SK-N-SH (cell line): ENCODE data around the gene SEMA3D.

Experiments
- EZH2phosphoT487 ChIP-seq: fragments of 200-600 bp; sonication (generic); IDR thresholded peaks from 2 replicates; pipeline ENCODE4 v1.6.1; 2017; ENCODE audit warnings: low read depth, mixed run types, mild to moderate bottlenecking, antibody characterized with exemption, moderate library complexity, borderline replicate concordance
- FOXM1 ChIP-seq: IDR thresholded peaks from 2 replicates; pipeline ENCODE4 v1.4.0; 2012; ENCODE audit warnings: low read depth, mild to moderate bottlenecking
- GATA2 ChIP-seq: sonication (generic); formaldehyde crosslinking; IDR thresholded peaks from 2 replicates; pipeline ENCODE4 v1.5.0; 2020; ENCODE audit warnings: mild to moderate bottlenecking, missing genetic modification reagents
- MXI1 ChIP-seq: IDR thresholded peaks from 2 replicates; pipeline ENCODE4 v1.6.1; 2012; ENCODE audit warnings: mild to moderate bottlenecking, low read depth, low read length, improper control_type of control experiment
- POLR2AphosphoS5 ChIP-seq: IDR thresholded peaks from 2 replicates; pipeline ENCODE4 v1.6.1; 2012; ENCODE audit warnings: low read depth, low read length
- RFX5 ChIP-seq: IDR thresholded peaks from 2 replicates; pipeline ENCODE4 v1.6.1; 2012; ENCODE audit warnings: mild to moderate bottlenecking, improper control_type of control experiment, low read length
- RXRA ChIP-seq: IDR thresholded peaks from 2 replicates; pipeline ENCODE4 v1.4.0; 2012; ENCODE audit warnings: low read depth, mild to moderate bottlenecking, borderline replicate concordance
- SIN3A ChIP-seq: IDR thresholded peaks from 2 replicates; pipeline ENCODE4 v1.6.1; 2012; ENCODE audit warnings: low read depth, mild to moderate bottlenecking, low read length, moderate library complexity, borderline replicate concordance
- YY1 ChIP-seq: IDR thresholded peaks from 2 replicates; pipeline ENCODE4 v1.4.0; 2012; ENCODE audit warnings: low read depth, mild to moderate bottlenecking
- TF ChIP-seq, protein P1 (sequence below): fragments of 200-600 bp; sonication (generic); IDR thresholded peaks from 2 replicates; pipeline ENCODE4 v1.6.1; 2017; ENCODE audit warnings: antibody characterized with exemption, mild to moderate bottlenecking, moderate library complexity
- TF ChIP-seq, protein P2 (sequence below): IDR thresholded peaks from 2 replicates; pipeline ENCODE4 v1.4.0; 2012; ENCODE audit warnings: low read depth, borderline replicate concordance
- TF ChIP-seq, protein P3 (sequence below): IDR thresholded peaks from 2 replicates; pipeline ENCODE4 v1.4.0; 2012; ENCODE audit warnings: low read depth
- TF ChIP-seq, protein P4 (sequence below): IDR thresholded peaks from 2 replicates; pipeline ENCODE4 v1.4.0; 2012; ENCODE audit warnings: low read depth, borderline replicate concordance

DNA sequence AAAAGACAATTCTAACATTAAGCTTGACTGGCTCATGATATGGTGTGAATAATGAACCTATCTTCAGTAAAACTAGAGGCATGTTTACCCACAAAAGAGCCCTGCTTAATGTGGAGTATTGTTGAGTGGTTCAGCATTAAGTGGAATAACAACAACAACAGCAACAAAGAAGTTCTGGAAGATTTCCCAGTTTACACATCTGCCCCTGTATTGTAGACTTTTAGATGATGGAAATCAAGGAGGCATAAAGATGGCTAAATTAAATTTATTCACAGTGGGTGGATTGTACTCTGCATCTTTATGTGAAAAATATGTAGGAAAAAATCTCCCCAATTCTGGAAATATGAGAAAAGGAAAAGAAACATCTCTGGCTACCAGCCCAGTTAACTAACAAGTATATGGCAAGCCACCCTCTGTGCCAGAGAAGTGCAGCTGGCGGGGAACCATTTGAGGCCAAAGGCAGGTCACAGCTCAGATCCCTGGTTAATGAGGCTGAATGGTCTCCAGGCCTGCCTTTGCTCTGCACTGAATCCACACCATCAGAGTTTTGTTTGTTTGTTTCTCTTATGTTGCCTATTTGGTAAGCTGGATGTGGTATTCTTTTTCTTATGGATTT is 186.0 kb downstream of the SEMA3D start:
- no peak for TF ChIP-seq RFX5
- TF ChIP-seq, protein P1, sequence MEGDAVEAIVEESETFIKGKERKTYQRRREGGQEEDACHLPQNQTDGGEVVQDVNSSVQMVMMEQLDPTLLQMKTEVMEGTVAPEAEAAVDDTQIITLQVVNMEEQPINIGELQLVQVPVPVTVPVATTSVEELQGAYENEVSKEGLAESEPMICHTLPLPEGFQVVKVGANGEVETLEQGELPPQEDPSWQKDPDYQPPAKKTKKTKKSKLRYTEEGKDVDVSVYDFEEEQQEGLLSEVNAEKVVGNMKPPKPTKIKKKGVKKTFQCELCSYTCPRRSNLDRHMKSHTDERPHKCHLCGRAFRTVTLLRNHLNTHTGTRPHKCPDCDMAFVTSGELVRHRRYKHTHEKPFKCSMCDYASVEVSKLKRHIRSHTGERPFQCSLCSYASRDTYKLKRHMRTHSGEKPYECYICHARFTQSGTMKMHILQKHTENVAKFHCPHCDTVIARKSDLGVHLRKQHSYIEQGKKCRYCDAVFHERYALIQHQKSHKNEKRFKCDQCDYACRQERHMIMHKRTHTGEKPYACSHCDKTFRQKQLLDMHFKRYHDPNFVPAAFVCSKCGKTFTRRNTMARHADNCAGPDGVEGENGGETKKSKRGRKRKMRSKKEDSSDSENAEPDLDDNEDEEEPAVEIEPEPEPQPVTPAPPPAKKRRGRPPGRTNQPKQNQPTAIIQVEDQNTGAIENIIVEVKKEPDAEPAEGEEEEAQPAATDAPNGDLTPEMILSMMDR, result no peak
- no peak for TF ChIP-seq RXRA
- TF ChIP-seq, protein P2, sequence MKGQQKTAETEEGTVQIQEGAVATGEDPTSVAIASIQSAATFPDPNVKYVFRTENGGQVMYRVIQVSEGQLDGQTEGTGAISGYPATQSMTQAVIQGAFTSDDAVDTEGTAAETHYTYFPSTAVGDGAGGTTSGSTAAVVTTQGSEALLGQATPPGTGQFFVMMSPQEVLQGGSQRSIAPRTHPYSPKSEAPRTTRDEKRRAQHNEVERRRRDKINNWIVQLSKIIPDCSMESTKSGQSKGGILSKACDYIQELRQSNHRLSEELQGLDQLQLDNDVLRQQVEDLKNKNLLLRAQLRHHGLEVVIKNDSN, result no peak
- no peak for TF ChIP-seq FOXM1
- TF ChIP-seq, protein P3, sequence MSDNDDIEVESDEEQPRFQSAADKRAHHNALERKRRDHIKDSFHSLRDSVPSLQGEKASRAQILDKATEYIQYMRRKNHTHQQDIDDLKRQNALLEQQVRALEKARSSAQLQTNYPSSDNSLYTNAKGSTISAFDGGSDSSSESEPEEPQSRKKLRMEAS, result no peak
- no peak for TF ChIP-seq SIN3A
- no peak for TF ChIP-seq POLR2AphosphoS5
- TF ChIP-seq YY1, result no peak
- TF ChIP-seq, protein P4, sequence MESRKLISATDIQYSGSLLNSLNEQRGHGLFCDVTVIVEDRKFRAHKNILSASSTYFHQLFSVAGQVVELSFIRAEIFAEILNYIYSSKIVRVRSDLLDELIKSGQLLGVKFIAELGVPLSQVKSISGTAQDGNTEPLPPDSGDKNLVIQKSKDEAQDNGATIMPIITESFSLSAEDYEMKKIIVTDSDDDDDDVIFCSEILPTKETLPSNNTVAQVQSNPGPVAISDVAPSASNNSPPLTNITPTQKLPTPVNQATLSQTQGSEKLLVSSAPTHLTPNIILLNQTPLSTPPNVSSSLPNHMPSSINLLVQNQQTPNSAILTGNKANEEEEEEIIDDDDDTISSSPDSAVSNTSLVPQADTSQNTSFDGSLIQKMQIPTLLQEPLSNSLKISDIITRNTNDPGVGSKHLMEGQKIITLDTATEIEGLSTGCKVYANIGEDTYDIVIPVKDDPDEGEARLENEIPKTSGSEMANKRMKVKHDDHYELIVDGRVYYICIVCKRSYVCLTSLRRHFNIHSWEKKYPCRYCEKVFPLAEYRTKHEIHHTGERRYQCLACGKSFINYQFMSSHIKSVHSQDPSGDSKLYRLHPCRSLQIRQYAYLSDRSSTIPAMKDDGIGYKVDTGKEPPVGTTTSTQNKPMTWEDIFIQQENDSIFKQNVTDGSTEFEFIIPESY, result no peak
- no peak for TF ChIP-seq GATA2 (CRISPR knock-in tag)
- no peak for TF ChIP-seq MXI1
- no peak for TF ChIP-seq EZH2phosphoT487
